ENCODE data around the gene CACNA2D3.

- TF ChIP-seq EZH2 (IDR thresholded peaks at IDR 0.05; ENCODE audit: insufficient read depth, poor library complexity, severe bottlenecking) = peak; percentile 42
- TF ChIP-seq EZH2phosphoT487 (IDR thresholded peaks at IDR 0.05; ENCODE audit: insufficient read depth, low read depth) = no peak
Observed at GRCh38 chr3:54120657-54121413, 1.5 kb upstream of the CACNA2D3 start.
